Neural progenitor cell (in vitro differentiated cells): ENCODE results near the gene ZNF782.

ENCODE experiments used
- EZH2 ChIP-seq: fragments of 200-600 bp; sonication (generic); IDR thresholded peaks from 2 replicates; pipeline ENCODE4 v1.6.1; 2017; ENCODE audit warnings: antibody characterized with exemption, mild to moderate bottlenecking, moderate library complexity
- TF ChIP-seq, protein P1 (sequence below): fragments of 200-600 bp; sonication (generic); IDR thresholded peaks from 2 replicates; pipeline ENCODE4 v1.5.1; 2017; ENCODE audit warnings: antibody characterized with exemption, mild to moderate bottlenecking

DNA sequence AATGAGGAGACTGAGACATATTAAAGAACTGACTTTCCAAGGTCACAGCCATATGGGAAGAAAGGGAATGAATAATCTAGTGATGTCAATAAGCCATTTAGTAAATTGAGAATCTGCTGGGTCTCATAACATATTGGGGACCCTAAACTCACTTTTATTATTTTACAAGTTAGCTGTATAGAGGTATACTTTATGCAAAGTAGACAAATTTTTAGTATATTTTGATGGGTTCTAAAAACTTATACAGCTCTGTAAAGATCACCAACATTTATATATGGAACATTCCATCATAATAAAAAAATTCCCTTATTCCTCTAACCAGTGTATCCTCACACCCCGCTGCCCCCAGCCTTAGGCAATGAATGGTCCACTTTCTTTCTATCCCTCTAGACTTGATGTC is 40.7 kb downstream of the ZNF782 start:
- TF ChIP-seq, protein P1, sequence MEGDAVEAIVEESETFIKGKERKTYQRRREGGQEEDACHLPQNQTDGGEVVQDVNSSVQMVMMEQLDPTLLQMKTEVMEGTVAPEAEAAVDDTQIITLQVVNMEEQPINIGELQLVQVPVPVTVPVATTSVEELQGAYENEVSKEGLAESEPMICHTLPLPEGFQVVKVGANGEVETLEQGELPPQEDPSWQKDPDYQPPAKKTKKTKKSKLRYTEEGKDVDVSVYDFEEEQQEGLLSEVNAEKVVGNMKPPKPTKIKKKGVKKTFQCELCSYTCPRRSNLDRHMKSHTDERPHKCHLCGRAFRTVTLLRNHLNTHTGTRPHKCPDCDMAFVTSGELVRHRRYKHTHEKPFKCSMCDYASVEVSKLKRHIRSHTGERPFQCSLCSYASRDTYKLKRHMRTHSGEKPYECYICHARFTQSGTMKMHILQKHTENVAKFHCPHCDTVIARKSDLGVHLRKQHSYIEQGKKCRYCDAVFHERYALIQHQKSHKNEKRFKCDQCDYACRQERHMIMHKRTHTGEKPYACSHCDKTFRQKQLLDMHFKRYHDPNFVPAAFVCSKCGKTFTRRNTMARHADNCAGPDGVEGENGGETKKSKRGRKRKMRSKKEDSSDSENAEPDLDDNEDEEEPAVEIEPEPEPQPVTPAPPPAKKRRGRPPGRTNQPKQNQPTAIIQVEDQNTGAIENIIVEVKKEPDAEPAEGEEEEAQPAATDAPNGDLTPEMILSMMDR, result no peak
- no peak for TF ChIP-seq EZH2
